GM19395 (cell line): Measurements from ENCODE around the gene TMEM200B.
"Not testable (repeated sequence)": the region's sequence is repeated elsewhere in the genome, so short reads cannot be mapped to it uniquely, and the experiment has no call there.

ENCODE experiments used
- ATAC-seq: cut with Tn5 transposase; IDR thresholded peaks from one replicate; pipeline ENCODE4 v1.9.1; 2021; ENCODE audit warnings: mild to moderate bottlenecking, moderate library complexity; ENCODE audit not compliant: unreplicated experiment

Gene TMEM200B

DNA sequence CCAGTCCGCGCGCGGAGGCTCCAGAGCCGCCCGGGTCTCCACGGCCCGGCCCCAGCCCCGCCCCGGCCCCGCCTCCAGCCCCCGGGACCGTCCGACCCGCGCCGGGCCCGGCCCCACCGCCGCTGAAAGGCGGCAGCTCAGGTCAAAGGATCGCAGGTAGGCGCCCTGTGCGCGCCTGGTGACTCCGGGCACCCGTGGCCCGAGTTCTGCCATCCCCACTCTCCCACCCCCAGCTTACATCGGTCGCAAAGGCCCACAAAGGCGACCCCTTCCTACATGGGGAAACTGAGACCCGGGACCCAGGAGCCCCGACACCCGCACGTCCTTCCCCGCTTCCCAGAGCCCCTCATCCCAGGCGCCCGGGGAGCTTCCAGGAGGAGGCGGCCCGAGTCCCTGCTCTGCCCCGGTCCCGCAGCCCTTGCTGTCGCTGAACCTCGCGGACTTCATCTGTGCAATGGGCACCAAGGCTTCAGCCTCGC, at the start of gene TMEM200B:
Gene TMEM200B, minus strand, starts transcription at position 17 of the 479 bp plus-strand sequence. CDS start 2,075 bp downstream, outside the sequence.
- no peak for ATAC-seq

DNA sequence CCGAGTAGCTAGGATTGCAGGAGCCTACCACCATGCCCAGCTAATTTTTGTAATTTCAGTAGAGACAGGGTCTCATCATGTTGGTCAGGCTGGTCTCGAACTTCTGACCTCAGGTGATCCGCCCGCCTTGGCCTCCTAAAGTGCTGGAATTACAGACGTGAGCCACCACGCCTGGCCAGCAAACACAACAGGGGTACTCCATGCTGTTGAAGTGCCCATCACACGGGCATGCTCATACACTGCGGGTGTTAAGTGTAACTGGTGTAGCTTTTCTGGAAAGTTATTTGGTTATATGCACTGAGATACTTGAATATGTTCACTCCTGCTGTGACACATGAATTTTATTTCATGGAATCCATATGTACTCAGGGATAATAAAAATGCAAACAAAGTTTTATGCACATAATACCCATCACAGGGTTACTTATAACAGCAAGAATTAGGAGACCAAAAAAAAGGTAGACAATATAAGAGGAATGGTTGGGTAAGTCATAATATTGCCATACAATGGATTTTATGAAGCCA, 48.8 kb upstream of the TMEM200B start:
- no peak for ATAC-seq

DNA sequence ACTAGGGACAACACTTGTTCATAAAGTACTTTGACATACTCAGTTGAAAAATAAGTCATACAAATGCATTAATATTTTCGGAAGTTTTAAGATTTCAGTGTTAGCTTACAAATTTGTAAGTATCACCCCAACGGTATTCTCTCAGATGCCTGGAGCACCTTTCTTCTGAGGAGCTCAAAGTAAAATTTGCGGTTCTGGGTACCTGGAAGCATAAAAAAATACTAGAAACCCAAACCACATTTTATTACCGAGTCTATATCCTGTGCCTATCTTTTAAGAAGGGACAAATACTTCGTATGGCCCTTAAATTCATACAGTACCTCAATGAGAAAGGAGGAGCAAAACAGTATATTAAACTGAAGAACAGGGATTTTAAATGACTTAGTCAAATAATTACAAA, 47.8 kb upstream of the TMEM200B start:
- ATAC-seq: no peak

DNA sequence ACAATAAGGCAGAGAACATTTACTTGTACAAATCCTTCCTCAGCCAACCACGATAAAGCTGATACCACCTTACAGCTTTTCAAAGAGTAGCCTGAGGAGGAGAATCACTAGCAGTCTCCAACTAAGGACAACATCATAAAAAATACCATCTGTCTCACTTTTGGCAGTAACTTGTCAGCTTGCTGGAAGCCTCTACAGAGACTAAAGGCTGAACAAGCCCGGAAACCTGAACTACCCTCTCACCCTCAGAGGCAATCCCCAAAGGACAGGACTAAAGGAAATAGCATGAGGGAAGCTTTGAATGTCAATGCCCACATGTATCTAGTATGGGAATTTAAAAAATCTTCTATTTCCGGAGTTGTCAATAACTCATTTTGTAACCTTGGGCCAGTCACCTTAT, 47.4 kb upstream of the TMEM200B start:
- no peak for ATAC-seq

DNA sequence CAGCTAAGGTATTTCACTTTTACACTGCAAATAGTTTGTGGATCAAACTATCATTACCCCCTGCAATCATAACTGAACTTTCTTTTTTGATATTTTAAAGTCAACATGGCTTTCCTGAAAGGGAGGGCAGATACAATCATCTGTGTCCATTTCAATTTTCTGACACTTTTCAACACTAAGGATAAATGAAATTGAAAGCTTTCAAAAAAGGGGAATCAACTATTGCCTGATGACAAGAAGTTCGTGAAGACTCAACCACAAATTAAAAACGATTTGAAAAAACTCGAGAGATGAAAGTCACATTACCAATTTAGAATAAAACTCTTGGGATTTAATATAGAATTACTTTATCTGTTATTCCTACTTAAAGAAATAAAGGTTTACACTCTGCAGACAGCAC, 46.3 kb upstream of the TMEM200B start:
- no peak for ATAC-seq

DNA sequence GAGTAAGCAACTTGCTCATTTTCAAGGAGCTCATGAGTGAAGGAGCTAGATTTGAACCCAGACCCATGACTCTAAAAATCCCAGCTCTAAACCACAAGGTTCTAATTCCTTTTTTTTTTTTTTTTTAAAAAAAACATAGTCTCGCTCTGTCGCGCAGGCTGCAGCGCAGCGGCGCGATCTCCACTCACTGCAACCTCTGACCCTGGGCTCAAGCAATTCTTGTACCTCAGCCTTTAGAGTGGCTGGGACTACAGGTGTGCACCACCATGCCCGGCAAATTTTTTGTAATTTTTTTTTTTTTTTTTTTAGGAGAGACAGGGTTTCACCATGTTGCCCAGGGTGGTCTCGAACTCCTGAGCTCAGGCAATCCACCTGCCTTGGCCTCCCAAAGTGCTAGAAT, 44.2 kb upstream of the TMEM200B start:
- no peak for ATAC-seq

DNA sequence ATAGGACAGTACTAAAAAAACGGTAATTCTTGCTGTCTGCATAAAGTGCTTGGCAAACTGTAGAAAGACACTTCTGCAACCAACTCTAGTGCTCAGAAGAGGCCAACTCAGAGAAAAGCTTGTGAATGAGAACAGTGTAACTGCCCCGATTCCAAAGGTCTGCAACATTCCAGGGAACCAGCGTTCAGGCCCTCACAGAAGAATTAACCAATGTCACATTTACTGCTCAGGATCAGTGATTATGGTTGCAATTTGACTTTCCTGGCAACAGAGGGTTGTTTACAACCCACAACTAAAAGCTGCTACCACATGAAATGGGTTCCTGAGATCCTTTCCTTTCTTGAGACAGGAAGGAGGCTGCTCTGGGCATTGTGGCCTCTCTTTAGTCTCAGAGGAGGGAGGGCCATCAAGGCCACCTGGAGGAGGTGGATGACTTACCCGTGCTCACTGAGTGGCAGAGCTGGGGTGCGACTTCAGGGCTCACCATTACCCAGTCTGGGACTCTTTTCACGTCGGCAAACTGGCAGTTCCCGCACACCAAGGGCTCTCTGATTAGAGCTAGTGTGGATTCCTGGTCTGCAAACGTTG, 42.7 kb upstream of the TMEM200B start:
- ATAC-seq: no peak

DNA sequence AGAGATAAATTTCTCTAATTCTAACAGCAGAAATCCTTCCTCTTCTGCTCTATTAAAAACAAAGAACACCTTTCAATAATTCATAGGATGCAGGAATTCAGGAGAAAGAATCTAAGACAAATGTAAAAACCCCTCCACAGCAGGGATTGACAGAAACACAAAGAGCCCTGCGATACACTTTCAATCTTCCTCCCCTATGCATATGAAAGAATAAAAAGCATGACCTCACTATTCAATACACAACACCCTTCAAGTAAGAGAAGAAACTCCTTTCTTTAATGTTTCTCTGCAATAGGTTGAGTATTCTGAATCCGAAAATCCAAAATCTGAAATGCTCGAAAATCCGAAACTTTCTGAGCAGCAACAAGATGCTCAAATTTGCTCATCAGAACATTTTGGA, 40.9 kb upstream of the TMEM200B start:
- no peak for ATAC-seq

DNA sequence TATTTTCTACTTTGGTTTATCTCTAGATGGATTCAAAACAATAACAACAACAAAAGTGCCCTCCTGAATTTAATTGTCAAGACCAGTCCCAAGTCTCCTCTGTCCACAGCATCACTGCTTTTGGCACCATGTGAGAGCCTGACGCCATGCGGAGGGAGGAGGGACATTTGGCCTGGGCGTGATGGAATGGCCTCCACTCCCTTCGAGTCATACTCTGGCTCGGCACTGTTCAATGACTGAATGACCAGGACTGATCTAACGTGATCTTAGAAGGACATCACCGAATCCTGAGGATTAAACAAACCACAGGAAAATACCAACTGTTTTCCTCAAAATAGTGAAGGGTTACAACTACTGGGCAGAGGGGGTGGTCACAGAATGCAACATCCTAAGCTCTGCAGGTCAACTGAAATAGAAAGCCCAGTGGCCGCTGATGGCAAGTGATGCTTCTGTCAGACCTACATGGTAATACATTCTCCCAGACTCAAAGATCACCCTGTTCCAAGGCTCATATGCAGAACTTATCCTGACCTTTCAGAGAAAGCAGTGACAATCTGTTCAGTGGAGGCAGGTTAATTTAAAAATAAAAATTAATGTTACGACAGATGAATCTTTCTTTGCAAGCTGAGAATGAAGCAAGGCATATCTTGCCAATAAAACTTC, 38.9 kb upstream of the TMEM200B start:
- ATAC-seq: no peak

DNA sequence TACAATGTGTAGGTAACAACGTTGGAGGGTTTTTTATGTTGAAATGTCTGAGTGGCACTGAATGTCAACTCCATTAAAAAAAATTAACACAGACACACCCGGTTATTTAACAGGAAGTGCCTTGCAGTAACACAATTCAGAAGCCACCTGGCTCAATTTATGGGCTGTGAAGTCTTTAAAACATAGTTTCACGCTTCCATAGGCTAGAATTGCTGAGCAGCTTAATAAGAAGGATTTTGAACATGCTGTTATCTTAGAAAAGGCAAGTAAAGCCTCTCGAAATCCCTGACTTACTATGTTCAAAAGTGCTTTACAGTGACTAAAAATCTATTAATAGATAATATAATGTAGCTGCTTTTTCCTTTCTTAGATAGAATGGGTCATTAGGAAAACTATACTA, 38.3 kb upstream of the TMEM200B start:
- no peak for ATAC-seq

DNA sequence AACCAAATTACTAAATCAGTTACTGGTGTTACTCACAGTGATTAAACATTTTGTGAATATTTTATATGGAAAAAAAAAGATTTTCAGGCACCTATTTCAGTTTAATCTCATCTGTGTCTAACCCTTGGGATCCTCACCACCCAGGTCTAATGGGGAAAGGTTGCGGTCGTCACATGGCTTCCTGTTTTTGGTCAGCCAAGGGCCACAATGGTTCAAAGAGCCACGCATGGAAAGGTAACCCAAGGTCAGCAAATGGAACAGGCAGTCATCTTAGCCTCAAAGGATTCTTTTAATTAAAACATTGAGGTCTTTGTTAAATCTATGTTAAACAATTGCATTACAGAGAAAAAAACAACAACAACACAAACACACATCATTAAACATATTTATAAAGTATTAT, 36.1 kb upstream of the TMEM200B start:
- ATAC-seq: no peak

DNA sequence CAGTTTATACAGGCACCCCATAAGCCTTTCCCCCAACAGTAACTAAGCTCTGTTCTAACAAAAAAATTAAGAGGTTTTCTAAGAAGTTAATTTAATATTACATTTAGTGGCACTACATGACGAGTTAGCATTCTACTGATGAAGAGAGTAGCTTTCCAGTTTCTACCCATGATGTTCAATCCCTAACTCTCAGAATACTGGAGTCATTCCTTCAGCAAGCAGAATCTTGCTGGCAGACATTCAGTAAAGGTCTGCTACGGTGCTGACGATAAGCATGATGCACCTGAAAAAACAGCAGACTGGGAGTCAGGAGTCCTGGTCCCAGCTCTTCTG, 33.5 kb upstream of the TMEM200B start:
- ATAC-seq: no peak

DNA sequence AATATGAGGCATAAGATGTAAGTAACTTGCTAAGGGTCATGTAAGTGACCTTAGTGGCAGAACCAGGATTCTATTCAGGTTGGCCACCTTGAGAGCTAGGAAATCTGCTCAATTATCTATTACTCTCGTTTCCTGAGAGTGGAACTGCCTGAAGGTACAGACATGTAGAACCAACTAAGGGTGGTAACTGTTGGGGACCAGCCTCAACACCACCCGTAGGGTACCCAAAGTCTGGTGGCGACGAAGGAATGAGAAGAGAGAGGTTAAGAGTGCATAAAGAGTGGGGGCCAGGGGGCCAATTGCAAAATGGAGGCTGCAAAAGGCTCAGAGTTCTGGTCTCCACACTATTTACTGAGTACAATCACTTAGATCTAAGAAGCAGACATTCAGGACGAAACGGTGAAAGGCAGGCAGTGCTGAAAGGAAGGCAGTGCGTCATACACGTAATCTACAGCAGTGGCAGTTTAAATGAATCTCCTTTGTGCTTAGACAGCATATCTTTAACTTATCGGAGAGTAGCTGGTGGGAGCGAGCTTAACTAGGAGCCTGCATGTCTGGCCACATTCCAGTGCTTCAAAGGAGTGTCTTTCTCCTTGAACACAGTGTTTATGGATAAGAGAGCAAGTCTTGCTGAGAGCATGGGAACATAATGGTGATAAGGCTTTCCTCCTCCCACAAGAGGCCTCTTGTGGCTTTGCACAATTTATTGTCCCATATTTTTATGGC, 33.0 kb upstream of the TMEM200B start:
- ATAC-seq: no peak

DNA sequence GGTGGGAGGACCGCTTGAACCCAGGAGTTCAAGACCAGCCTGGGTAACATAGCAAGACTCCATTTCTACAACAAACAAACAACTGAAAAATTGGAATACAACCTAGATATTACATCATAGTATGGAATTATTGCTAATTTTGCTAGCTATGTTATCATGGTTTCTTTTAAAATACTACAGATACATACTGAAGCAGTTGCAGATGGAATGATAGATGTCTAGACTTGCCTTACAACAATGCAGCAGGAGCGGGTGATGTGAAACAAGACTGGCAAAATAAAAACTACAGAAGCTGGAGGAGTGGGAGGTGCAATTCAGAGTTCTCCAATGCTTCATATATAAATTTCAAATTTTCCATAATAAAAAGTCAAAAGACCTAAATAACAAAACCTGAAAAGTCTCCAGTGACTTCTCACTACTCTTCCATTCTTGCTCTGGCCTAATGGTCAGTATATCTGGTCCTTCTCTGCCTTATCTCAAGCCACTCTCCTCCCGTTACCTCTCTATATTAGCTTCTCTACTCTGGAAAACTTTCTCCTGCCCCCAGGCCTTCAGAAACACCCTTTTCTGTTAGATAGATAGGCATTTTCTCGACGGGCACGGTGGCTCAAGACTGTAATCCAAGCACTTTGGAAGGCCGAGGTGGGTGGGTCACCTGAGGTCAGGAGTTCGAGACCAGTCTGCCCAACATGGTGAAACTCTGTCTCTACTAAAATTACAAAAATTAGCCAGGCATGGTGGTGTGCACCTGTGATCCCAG, 28.5 kb upstream of the TMEM200B start:
- no peak for ATAC-seq

DNA sequence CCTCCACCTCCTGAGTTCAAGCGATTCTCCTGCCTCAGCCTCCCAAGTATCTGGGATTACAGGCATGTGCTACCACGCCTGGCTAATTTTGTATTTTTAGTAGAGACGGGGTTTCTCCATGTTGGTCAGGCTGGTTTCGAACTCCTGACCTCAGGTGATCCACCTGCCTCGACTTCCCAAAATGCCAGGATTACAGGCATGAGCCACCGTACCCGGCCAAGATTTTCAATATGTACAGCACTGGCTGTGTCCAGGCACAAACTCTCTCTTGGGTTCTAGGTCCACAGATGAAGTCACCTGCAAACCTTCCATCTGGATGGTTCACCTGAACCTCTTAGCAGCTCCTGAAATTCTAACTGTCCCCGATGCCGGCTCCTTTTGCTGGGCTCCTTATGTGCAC, 26.6 kb upstream of the TMEM200B start:
- not testable (repeated sequence) for ATAC-seq

DNA sequence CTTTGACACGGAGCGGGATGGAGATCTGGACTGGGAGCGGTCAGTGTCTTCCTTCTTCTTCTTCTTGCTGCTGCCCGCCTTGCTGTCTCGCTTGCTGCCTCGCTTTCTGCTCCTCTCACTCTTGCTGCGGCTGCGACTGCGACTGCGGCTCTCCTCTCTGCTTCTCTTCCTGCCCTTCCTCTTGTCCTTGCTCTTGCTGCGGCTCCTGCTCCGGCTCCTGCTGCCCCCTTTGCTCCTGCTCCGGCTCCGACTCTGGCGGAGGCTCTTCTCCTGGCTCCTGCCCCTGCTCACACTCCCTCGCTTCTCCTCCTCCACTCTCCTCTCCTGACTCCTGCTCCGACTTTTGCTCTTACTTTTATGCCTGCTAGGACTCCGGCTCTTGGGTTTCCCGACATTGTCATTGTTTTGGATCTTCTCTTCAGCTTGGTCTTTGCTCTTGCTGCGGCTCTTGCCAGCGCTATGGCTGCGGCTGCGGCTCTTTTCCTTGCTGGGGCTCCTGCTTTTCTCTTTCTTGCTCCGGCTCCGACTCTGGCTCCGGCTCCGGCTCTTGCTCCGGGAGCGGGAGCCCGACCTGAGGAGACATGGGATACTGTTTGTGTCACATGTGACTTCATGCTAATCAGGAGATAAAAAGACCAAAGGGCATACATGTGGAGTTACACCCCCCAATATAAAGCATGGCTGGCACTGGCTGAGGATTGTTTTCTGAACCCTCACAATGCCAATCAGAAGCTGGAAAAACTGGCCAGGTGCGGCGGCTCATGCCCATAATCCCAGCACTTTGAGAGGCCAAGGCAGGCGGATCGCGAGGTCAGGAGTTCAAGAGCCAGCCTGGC, 25.2 kb upstream of the TMEM200B start:
- no peak for ATAC-seq

DNA sequence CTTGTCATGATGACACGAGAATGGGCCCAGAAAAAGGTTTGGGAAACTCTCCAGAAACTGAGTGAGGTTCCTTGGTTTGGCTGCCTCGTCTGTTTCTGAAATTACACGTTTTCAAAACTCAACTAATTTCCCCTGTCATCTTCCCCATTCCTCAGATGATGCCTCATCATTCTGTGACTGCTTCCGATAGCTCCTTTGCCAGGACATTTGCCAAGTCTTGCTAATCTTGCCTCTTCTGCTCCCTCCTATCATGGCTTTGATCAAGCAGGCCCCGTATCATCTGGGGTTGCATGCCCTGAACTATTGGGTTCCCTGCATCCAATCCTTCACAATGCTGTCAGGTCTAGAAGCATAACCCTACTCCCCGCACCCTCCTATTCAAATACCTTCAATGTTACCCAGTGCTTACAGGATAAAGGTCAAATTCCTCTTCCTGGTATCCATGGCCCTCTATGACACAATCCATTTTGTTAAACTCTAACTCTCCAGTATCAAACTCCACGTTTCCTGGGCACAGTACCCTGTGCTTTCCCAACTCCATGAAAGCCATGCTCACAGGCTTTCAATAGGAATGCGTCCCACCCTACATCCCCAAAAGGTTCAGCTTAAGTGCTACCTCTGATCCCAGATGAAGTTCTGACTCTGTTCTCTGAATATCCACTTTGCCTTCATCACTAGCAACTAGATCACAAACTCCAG, 22.2 kb upstream of the TMEM200B start:
- ATAC-seq: no peak

DNA sequence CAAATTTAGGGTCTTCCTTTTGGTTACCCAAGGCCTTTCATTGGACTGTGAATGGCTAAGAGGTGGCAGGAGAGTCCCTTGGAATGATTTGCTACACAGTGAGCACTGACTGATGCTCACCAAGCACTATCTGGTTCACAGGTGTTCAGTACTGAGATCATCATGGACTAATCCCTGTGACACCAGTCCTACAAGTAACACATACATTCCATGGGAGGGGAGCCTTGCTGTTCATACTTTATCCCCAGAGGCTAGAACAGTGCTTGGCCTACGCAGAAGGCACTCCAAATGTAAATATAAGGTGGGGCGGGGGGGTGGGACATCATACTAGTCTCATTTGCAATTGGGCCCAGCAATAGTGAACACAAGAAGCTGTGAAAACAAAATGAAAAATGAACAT, 20.5 kb upstream of the TMEM200B start:
- no peak for ATAC-seq

DNA sequence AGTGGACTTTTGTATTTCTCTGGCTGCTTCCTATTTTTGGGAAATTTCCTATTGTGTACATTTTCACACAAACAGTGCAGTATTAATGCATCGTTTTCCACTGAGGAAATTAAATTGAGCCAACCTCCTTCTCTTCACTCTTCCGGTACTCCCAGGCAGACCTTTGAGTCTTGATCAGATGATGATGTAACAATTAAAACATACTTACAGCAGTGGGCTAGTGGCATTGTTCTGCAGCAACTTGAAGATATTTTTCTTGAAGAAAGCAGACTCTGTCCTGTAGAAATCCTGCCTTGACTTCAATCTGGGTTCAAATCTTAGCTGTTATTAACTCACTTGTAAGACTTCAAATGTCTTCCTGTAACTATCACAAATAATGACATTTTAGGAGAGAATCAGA, 19.0 kb upstream of the TMEM200B start:
- ATAC-seq: no peak

DNA sequence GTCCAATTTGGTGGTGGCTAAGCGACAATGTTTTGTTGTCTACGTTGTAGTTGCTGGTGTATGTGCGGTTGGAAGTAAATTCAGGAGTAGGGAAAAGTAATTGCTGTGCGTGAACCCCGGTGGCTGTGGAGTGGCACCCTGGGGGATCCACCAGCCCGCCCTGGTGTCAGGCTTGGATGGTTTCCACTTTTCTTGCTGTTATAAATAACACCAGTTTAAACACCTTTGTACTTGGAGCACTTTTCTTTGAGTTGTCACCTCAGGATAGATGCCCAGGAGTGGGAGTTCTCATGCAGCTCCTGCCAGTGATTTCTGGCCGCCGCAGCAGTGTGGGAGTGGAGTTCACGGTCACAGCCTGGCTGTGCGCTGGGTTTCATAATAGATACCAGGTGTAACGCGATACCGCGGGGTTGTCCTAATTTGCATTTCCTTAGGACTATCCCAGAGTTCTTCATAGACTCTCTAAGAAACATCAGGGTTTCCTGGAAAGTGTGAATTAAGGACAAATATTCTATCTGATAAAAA, 12.8 kb upstream of the TMEM200B start:
- no peak for ATAC-seq
